Transverse colon (tissue), 4 donors: ENCODE results near the gene ZNF26. TPM values are rescaled to one million over a fixed set of nuclear protein-coding genes. Genes with fewer than 3 reads are reported as not detected.

Source experiments
- DNase-seq: peaks from one replicate; pipeline ENCODE4 v3.0.0-alpha.2; 2019
- H3K27ac ChIP-seq, 4 donors: fragments of 200-600 bp; sonication (generic); 2 replicates each; pipeline ENCODE4 v1.5.1; 2016 to 2018; ENCODE audit warnings: inconsistent platforms in 4 of 4
- H3K27me3 ChIP-seq: fragments of 200-600 bp; sonication (generic); 2 replicates; pipeline ENCODE4 v1.5.1; 2017; ENCODE audit warnings: inconsistent platforms
- H3K36me3 ChIP-seq, 4 donors: fragments of 200-600 bp; sonication (generic); 2 replicates each; pipeline ENCODE4 v1.5.1; 2017 to 2019; ENCODE audit warnings: inconsistent platforms in 4 of 4
- H3K4me1 ChIP-seq, 4 donors: fragments of 200-600 bp; sonication (generic); 2 replicates each; pipeline ENCODE4 v1.5.1; 2017 to 2020; ENCODE audit warnings: inconsistent platforms in 4 of 4
- H3K4me3 ChIP-seq, 4 donors: fragments of 200-600 bp; sonication (generic); 1 replicate in 1 of 4; 2 replicates in 3 of 4; pipeline versions ENCODE4 v1.5.1 to v1.6.1; 2017 to 2019; ENCODE audit warnings: inconsistent platforms in 4 of 4
- H3K9me3 ChIP-seq, 2 donors: fragments of 200-600 bp; sonication (generic); 2 replicates each; pipeline ENCODE4 v1.5.1; 2017 to 2019; ENCODE audit warnings: inconsistent platforms in 2 of 2
- EP300 ChIP-seq: sonication (generic); formaldehyde crosslinking; IDR thresholded peaks from one replicate; pipeline ENCODE4 v1.6.1; 2017; ENCODE audit warnings: antibody characterized with exemption, low read depth
- POLR2A ChIP-seq: fragments of 450-650 bp; IDR thresholded peaks from one replicate; pipeline ENCODE4 v1.6.1; 2016; ENCODE audit warnings: antibody characterized with exemption, mild to moderate bottlenecking, moderate library complexity
- POLR2AphosphoS5 ChIP-seq, 3 donors: sonication (generic); formaldehyde crosslinking; IDR thresholded peaks; one replicate each; pipeline ENCODE4 v1.6.1; 2016; ENCODE audit warnings: antibody characterized with exemption in 3 of 3
- WGBS, 2 donors: methylation state at CpG; one replicate each; pipeline ENCODE4 v1.1.5; 2018; ENCODE audit warnings: low coverage in 1 of 2; 5-methylcytosine and 5-hydroxymethylcytosine counted together
- in situ Hi-C, 4 donors: fragments of 200-750 bp; cut with MboI; loops; one replicate each; pipeline versions ENCODE4 v1.15.0 to v1.15.1; 2017; ENCODE audit warnings: low sequenced_read_pairs in 3 of 4, low pct_ligation_motif_present in 1 of 4, low pct_unique_long_range_greater_than_20kb in 1 of 4
- intact Hi-C: fragments of 100-400 bp; cut with DNase I; formaldehyde crosslinking; loops from one replicate; pipeline ENCODE4 v1.15.1; 2023; ENCODE audit warnings: low total_unique reads
- total RNA-seq, 4 donors: library from RNA; depleted of rRNA; stranded (reverse); fragments of >200 nt; gene quantifications; one replicate each; pipeline ENCODE4 v1.1.0, GENCODE V29; 2016
- TF ChIP-seq, protein P1 (sequence below), 5 experiments: fragments of 200-600 bp in 3 of 5; fragments of 450-650 bp in 2 of 5; sonication (generic) in 3 of 5; IDR thresholded peaks; 1 replicate in 2 of 5; 2 replicates in 3 of 5; pipeline ENCODE4 v1.5.1; 2016 to 2017; ENCODE audit warnings: antibody characterized with exemption in 5 of 5, inconsistent platforms in 3 of 5, mild to moderate bottlenecking in 2 of 5, moderate library complexity in 1 of 5

The ZNF26 gene
- total RNA-seq, 4 donors from 2014 or later: 12.7 to 26.3 (median 18.5) TPM

DNA sequence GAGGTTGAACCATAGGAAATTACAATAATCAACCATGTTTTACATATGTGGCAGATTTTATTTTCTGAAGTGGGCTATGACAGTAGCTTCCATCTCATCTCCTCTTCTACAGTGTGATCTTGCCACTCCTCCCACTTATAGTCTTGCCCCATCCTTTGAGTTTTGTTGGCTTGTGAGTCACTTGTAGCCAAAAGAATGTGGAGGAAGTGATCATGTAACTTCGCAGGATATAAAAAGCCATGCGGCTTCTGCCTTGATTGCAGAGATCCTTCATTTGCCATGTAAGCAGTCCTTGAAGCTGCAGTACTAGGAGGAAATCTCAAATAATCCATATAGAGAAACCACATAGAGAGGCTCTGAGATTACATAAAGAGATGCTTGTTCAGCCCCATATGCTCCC is 37.4 kb downstream of the ZNF26 start:
- Histone ChIP-seq H3K36me3 (peaks cover 0 to 7% (median 2%) of the 10 kb centered on the region in 4 donors), H3K27me3 (no peaks in the 10 kb centered on the region), H3K9me3 (peaks cover 43 to 50% of the 10 kb centered on the region in 2 donors), H3K27ac (no peak overlapping the region), H3K4me3 (no peak overlapping the region), H3K4me1 (no peaks in the 10 kb centered on the region)
- in situ Hi-C loops (no loop called here), intact Hi-C loops (no loop called here)
- TF ChIP-seq, protein P1, sequence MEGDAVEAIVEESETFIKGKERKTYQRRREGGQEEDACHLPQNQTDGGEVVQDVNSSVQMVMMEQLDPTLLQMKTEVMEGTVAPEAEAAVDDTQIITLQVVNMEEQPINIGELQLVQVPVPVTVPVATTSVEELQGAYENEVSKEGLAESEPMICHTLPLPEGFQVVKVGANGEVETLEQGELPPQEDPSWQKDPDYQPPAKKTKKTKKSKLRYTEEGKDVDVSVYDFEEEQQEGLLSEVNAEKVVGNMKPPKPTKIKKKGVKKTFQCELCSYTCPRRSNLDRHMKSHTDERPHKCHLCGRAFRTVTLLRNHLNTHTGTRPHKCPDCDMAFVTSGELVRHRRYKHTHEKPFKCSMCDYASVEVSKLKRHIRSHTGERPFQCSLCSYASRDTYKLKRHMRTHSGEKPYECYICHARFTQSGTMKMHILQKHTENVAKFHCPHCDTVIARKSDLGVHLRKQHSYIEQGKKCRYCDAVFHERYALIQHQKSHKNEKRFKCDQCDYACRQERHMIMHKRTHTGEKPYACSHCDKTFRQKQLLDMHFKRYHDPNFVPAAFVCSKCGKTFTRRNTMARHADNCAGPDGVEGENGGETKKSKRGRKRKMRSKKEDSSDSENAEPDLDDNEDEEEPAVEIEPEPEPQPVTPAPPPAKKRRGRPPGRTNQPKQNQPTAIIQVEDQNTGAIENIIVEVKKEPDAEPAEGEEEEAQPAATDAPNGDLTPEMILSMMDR (IDR thresholded peaks at IDR 0.05): no peak
- TF ChIP-seq EP300 (no peak), POLR2AphosphoS5 (IDR thresholded peaks at IDR 0.05) (no peak), POLR2A (no peak)
- DNase-seq: no peak
- WGBS, 2 donors: 98 to 100% methylated on average over 2 of the region's 2 CpGs

GRCh38 chr12:133026996-133027395 is 40.8 kb downstream of the ZNF26 start:
- H3K4me3 ChIP-seq: no peak overlapping the region
- 92 to 95% methylated on average over 7 of the region's 7 CpGs for WGBS, 2 donors
- intact Hi-C loops: no loop called here
- no peaks in the 10 kb centered on the region for H3K4me1 ChIP-seq
- in situ Hi-C loops: no loop called here
- no peak for DNase-seq
- no peak overlapping the region for H3K27ac ChIP-seq
- peaks cover 31 to 32% of the 10 kb centered on the region in 2 donors for H3K9me3 ChIP-seq
- H3K27me3 ChIP-seq: no peaks in the 10 kb centered on the region
- TF ChIP-seq, protein P1 (IDR thresholded peaks at IDR 0.05): no peak
- no peak for TF ChIP-seq POLR2AphosphoS5 (IDR thresholded peaks at IDR 0.05)
- TF ChIP-seq POLR2A: no peak
- TF ChIP-seq EP300: no peak
- no peaks in the 10 kb centered on the region for H3K36me3 ChIP-seq

- DNase-seq: peak; percentile 96
- Histone ChIP-seq H3K27me3 (no peaks in the 10 kb centered on the region), H3K4me3 (peak within 1 kb of the TSS; percentile 53 to 97 (median 85)), H3K9me3 (peaks cover 40 to 57% of the 10 kb centered on the region in 2 donors), H3K4me1 (peaks cover 0 to 12% (median 4%) of the 10 kb centered on the region in 4 donors), H3K27ac (peak within 1 kb of the TSS; percentile 94 to 98 (median 96)), H3K36me3 (peaks cover 0 to 30% (median 11%) of the 10 kb centered on the region in 4 donors)
- TF ChIP-seq EP300 (no peak), POLR2AphosphoS5 (IDR thresholded peaks at IDR 0.05) (peak; percentile 65 to 78 (median 76)), POLR2A (peak; percentile 74)
- WGBS, 2 donors: 0 to 1% methylated on average over 3 to 102 of the region's 103 CpGs
- in situ Hi-C loops: no loop called here
- intact Hi-C loops: no loop called here
Observed at GRCh38 chr12:133037207-133038005, 51.2 kb downstream of the ZNF26 start, which contains the start of gene ZNF84. Gene ZNF84 (plus strand): TSS chr12:133037509. CDS start chr12:133041468, 3,959 bp downstream.

DNA sequence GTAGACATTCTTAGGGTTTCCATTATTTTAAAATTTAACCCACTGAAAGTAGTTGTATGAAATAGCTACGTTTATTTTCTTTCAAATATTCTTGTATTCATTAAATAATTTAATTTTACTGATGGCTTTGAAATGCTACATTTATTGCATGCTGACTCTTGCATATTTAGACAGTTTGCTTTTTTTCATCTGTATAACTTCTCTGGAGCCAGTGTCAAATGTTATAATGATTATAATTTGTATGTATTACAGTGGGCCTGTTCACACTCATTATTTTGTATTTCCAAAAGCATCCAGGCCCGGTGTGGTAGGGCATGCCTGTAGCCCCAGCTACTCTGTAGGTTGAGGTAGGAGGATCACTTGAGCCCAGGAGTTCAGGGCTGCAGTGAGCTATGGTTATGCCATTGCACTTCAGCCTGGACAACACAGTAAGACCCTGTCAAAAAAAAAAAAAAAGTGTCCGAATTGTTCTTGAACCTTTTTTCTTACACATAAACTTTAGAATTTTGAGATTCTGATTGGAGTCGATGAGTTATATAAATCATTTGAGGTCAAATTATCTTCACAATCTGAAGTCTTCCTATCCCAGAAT is 52.0 kb downstream of the ZNF26 start:
- no peak for TF ChIP-seq POLR2AphosphoS5 (IDR thresholded peaks at IDR 0.05)
- DNase-seq: no peak
- intact Hi-C loops (no loop called here), in situ Hi-C loops (no loop called here)
- Histone ChIP-seq H3K27me3 (no peaks in the 10 kb centered on the region), H3K27ac (peak overlapping the region; percentile 94 to 98 (median 96)), H3K36me3 (peaks cover 0 to 38% (median 15%) of the 10 kb centered on the region in 4 donors), H3K4me1 (peaks cover 0 to 12% (median 4%) of the 10 kb centered on the region in 4 donors), H3K9me3 (peaks cover 48 to 63% of the 10 kb centered on the region in 2 donors), H3K4me3 (peak overlapping the region; percentile 53 to 97 (median 85))
- 53 to 68% methylated on average over 4 of the region's 4 CpGs for WGBS, 2 donors

- intact Hi-C loops: no loop called here
- Histone ChIP-seq H3K4me3 (no peak overlapping the region), H3K4me1 (no peaks in the 10 kb centered on the region), H3K27ac (no peak overlapping the region), H3K9me3 (peaks cover 94 to 96% of the 10 kb centered on the region in 2 donors), H3K27me3 (no peaks in the 10 kb centered on the region), H3K36me3 (peaks cover 14 to 98% (median 57%) of the 10 kb centered on the region in 4 donors)
- DNase-seq: no peak
- in situ Hi-C loops: no loop called here
- TF ChIP-seq, protein P1 (IDR thresholded peaks at IDR 0.05): no peak
- TF ChIP-seq EP300 (no peak), POLR2AphosphoS5 (IDR thresholded peaks at IDR 0.05) (no peak), POLR2A (no peak)
- WGBS, 2 donors: 94 to 99% methylated on average over 3 of the region's 3 CpGs
Observed at GRCh38 chr12:133046698-133047097, 60.5 kb downstream of the ZNF26 start.
